Left cardiac atrium (tissue), 2 donors: ENCODE results near the gene CEP162. TPM values are rescaled to one million over a fixed set of nuclear protein-coding genes. Genes with fewer than 3 reads are reported as not detected.

Source experiments
- total RNA-seq, 2 donors: library from RNA; stranded (reverse); fragmentation: NEBNext Ultra II Directional; extraction: Animal tissue kit (Norgen Biotek cat#: 25700); gene quantifications; one replicate each; pipeline ENCODE4 v1.2.1, GENCODE V29; 2021
- donor health status: DM: no; HTN: yes; CAD: no; lungs with severe emphysema.
- donor health status: DM: yes; HTN: yes; CAD: no.

CEP162 gene
- total RNA-seq, 2 donors from 2014 or later, result 5.2 to 5.5 TPM

Other genes starting within 250 kb of the CEP162 start
- gene MRAP2, start 193.9 kb downstream of the CEP162 start, total RNA-seq, result 1 to 10 TPM in 1 of 2 donors, under 1 TPM in 1; 0.38 to 1.2 TPM